OCI-LY7 (cell line): ENCODE data around the gene SPART. TPM values are rescaled to one million over a fixed set of nuclear protein-coding genes. Genes with fewer than 3 reads are reported as not detected.

Experiments
- BruUV-seq: library from RNA; stranded (reverse); fragments of 400-500 nt; replicated peaks from 2 replicates; lab custom pipeline; 2021; lab: Mats Ljungman, UMichigan
- CTCF ChIA-PET: fragments of 300-600 bp; sonication (Branson Sonifier 250); formaldehyde crosslinking; loops from one replicate; lab custom pipeline; 2022; ENCODE audit warnings: antibody characterized with exemption; ENCODE audit not compliant: unreplicated experiment; lab: Charles Lee
- POLR2A ChIA-PET: fragments of 300-600 bp; sonication (Branson Sonifier 250); formaldehyde crosslinking; loops from one replicate; lab custom pipeline; 2022; ENCODE audit warnings: antibody characterized with exemption; lab: Charles Lee
- DNase-seq: peaks from one replicate; pipeline ENCODE4 v3.0.0-alpha.2; 2015; ENCODE audit warnings: low spot score
- H2AFZ ChIP-seq: fragments of 200-600 bp; sonication (generic), shearing (Covaris generic); 2 replicates; pipeline ENCODE4 v1.6.1; 2014; ENCODE audit warnings: mild to moderate bottlenecking, antibody characterized with exemption, low read length, moderate library complexity
- H3K27ac ChIP-seq: fragments of 200-600 bp; sonication (generic); 2 replicates; pipeline ENCODE4 v1.5.1; 2014; ENCODE audit warnings: mixed run types, low read depth, mild to moderate bottlenecking, moderate library complexity, low read length, inconsistent platforms; ENCODE audit not compliant: poor library complexity, severe bottlenecking
- H3K36me3 ChIP-seq: fragments of 200-600 bp; sonication (generic); 2 replicates; pipeline ENCODE4 v1.6.1; 2014; ENCODE audit warnings: mild to moderate bottlenecking, antibody characterized with exemption, low read length, moderate library complexity, mixed read lengths; ENCODE audit not compliant: insufficient read depth
- H3K4me1 ChIP-seq: fragments of 200-600 bp; sonication (generic); 2 replicates; pipeline ENCODE4 v1.5.1; 2014; ENCODE audit warnings: mild to moderate bottlenecking, low read length; ENCODE audit not compliant: insufficient read depth, poor library complexity, severe bottlenecking
- H3K4me2 ChIP-seq: fragments of 200-600 bp; sonication (generic); 2 replicates; pipeline ENCODE4 v1.6.1; 2014; ENCODE audit warnings: mild to moderate bottlenecking, low read length
- H3K4me3 ChIP-seq: fragments of 200-600 bp; sonication (generic); 2 replicates; pipeline ENCODE4 v1.5.1; 2014; ENCODE audit warnings: mild to moderate bottlenecking, low read depth, low read length; ENCODE audit not compliant: poor library complexity, severe bottlenecking
- H3K79me2 ChIP-seq: fragments of 200-600 bp; sonication (generic); 2 replicates; pipeline ENCODE4 v1.6.1; 2016; ENCODE audit warnings: low read depth, mild to moderate bottlenecking, low read length, moderate library complexity, mixed read lengths; ENCODE audit not compliant: insufficient read depth
- H3K9me2 ChIP-seq: fragments of 200-600 bp; sonication (generic); 2 replicates; pipeline ENCODE4 v1.6.1; 2016; ENCODE audit warnings: mild to moderate bottlenecking, low read length, mixed read lengths; ENCODE audit not compliant: insufficient read depth
- H3K9me3 ChIP-seq: fragments of 200-600 bp; sonication (generic); 2 replicates; pipeline ENCODE4 v1.6.1; 2014; ENCODE audit warnings: mild to moderate bottlenecking, mixed run types, low read length, mixed read lengths
- H4K20me1 ChIP-seq: fragments of 200-600 bp; sonication (generic); 2 replicates; pipeline ENCODE4 v1.6.1; 2014; ENCODE audit warnings: mild to moderate bottlenecking, antibody characterized with exemption, low read length, moderate library complexity, mixed read lengths; ENCODE audit not compliant: insufficient read depth
- EZH2phosphoT487 ChIP-seq: fragments of 200-600 bp; sonication (generic); IDR thresholded peaks from 2 replicates; pipeline ENCODE4 v1.6.1; 2018; ENCODE audit warnings: low read depth, borderline replicate concordance, mild to moderate bottlenecking, mixed run types, antibody characterized with exemption, low read length, moderate library complexity, mixed read lengths
- intact Hi-C: fragments of 100-400 bp; cut with micrococcal nuclease; formaldehyde crosslinking; loops from one replicate; pipeline ENCODE4 v1.10.0; 2022; ENCODE audit not compliant: unreplicated experiment
- total RNA-seq, 2 experiments: library from RNA; depleted of rRNA in 1 of 2; stranded (reverse); fragments of >200 nt in 1 of 2; shearing (Covaris generic) in 1 of 2; gene quantifications; 2 replicates each; pipeline ENCODE4 v1.2.3, GENCODE V29; 2014 to 2022
- TF ChIP-seq, protein P1 (sequence below): fragments of 200-600 bp; sonication (generic); conservative IDR thresholded peaks from 2 replicates; pipeline ENCODE4 v1.5.1; 2014; ENCODE audit warnings: mild to moderate bottlenecking, antibody characterized with exemption, low read length, moderate library complexity, mixed read lengths

The SPART gene
- total RNA-seq, 2 experiments from 2014 or later: not detected

DNA sequence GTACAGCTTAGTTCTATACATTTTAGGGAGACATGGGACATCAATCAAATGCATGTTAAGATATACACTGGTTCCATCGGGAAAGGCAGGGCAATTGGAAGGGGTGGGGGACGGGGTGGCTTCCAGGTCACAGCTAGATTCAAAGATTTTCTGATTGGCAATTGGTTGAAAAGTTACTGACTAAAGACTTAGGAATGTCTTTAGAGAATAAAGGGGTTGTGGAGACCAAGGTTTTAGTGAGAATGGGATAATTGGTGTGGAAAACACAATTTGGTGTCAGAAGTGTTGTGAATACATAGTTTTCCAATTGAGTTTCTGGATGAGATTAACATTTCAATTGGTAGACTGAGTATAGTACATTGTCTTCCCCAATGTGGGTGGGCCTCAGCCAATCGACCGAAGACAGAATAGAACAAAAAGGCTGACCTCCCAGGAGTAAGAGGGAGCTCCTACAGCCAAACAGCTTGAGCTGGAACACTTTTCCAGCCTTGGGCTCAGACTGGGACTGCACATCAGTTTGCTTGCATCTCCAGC lies 47.6 kb downstream of the SPART start:
- Histone ChIP-seq H2AFZ (no peak overlapping the region), H3K9me3 (no peaks in the 10 kb centered on the region), H3K4me1 (no peaks in the 10 kb centered on the region), H3K4me3 (no peak overlapping the region), H3K36me3 (no peaks in the 10 kb centered on the region), H4K20me1 (no peaks in the 10 kb centered on the region), H3K9me2 (no peaks in the 10 kb centered on the region), H3K4me2 (no peak overlapping the region), H3K79me2 (no peaks in the 10 kb centered on the region), H3K27ac (no peak overlapping the region)
- DNase-seq: no peak
- intact Hi-C loops: no loop called here
- TF ChIP-seq, protein P1, sequence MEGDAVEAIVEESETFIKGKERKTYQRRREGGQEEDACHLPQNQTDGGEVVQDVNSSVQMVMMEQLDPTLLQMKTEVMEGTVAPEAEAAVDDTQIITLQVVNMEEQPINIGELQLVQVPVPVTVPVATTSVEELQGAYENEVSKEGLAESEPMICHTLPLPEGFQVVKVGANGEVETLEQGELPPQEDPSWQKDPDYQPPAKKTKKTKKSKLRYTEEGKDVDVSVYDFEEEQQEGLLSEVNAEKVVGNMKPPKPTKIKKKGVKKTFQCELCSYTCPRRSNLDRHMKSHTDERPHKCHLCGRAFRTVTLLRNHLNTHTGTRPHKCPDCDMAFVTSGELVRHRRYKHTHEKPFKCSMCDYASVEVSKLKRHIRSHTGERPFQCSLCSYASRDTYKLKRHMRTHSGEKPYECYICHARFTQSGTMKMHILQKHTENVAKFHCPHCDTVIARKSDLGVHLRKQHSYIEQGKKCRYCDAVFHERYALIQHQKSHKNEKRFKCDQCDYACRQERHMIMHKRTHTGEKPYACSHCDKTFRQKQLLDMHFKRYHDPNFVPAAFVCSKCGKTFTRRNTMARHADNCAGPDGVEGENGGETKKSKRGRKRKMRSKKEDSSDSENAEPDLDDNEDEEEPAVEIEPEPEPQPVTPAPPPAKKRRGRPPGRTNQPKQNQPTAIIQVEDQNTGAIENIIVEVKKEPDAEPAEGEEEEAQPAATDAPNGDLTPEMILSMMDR: no peak
- no peak for TF ChIP-seq EZH2phosphoT487
- CTCF ChIA-PET: no interaction called here
- BruUV-seq: no TSS peak
- POLR2A ChIA-PET: interaction anchor here (0.5 to 1.0 kb wide), 3 partner anchors 8 to 1059 kb away, joined by 3 read pairs; no protein-coding TSS in a partner anchor

DNA sequence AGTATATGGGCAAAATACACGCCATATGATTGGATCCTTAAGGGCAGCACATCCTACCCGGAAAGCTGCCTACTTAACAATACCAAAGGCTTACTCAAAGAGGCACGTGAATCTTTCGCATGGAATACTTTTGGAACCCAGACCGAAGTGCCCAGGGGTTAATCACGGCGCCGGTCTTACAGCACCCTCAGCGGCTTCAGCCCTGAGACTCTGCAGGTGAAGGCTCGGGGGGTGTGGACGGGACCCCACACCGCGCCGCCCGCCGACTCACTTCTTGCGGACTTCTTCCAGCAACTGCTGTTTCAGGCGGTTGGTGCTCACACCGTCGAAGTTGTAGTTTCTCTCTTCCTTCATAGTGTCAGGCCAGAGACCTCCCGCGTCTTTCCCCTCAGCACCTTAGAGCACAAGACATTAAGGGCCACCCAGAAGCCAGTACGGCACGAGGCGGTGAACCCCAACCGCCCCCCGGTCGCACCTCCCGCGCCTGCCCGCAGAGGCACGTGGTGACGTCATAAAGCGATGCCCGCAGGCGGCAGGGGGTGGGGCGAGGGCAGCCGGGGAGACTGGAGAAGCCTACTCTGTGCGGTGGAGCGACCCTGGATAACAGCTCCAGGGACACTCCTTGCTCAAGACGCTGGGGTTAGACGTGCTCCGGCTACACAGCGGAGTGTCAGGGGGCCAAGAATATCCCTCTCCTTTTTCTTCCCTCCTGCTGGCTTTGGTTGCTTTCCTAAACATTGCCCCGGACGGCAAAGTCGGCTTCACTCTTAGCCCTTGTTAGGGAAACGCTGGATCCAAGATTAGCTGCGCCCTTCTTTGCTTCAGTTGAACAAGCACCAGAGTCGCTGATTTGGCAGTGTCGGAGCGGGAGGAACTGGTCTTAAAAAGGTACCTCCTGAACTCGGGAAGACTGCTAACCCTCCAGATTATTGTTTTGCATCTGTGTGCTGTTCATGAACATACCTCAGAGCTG lies 48.5 kb downstream of the SPART start, which contains the start of gene CCDC169:
Gene CCDC169 (minus strand): TSS at position 449 of the 973 bp plus-strand sequence. CDS start 95 bp downstream, at position 354.
- Histone ChIP-seq H4K20me1 (no peaks in the 10 kb centered on the region), H3K4me3 (no peak within 1 kb of the TSS), H3K9me2 (no peaks in the 10 kb centered on the region), H3K4me1 (no peaks in the 10 kb centered on the region), H3K4me2 (no peak within 1 kb of the TSS), H3K27ac (no peak within 1 kb of the TSS), H3K79me2 (no peaks in the 10 kb centered on the region), H3K9me3 (no peaks in the 10 kb centered on the region), H3K36me3 (no peaks in the 10 kb centered on the region), H2AFZ (no peak within 1 kb of the TSS)
- no TSS peak for BruUV-seq
- CTCF ChIA-PET: no interaction called here
- no peak for TF ChIP-seq EZH2phosphoT487
- TF ChIP-seq, protein P1: no peak
- intact Hi-C loops: no loop called here
- POLR2A ChIA-PET: interaction anchor here (0.5 kb wide), 1 partner anchor 1058 kb away, joined by 3 read pairs; no protein-coding TSS in a partner anchor
- no peak for DNase-seq
